HG03097 (cell line): Measurements from ENCODE around the gene UTP14C.
"Not testable (repeated sequence)": the region's sequence is repeated elsewhere in the genome, so short reads cannot be mapped to it uniquely, and the experiment has no call there.

Experiments used
- ATAC-seq: cut with Tn5 transposase; IDR thresholded peaks from one replicate; pipeline ENCODE4 v1.9.1; 2021; ENCODE audit not compliant: unreplicated experiment, low FRiP score

Gene UTP14C

GRCh38 chr13:52043675-52044074, 19.2 kb downstream of the UTP14C start:
- ATAC-seq: no peak

- ATAC-seq: no peak
Observed at GRCh38 chr13:52047463-52047862, 23.0 kb downstream of the UTP14C start.

GRCh38 chr13:52048516-52048915, 24.0 kb downstream of the UTP14C start:
- no peak for ATAC-seq

GRCh38 chr13:52051400-52051799, 26.9 kb downstream of the UTP14C start:
- no peak for ATAC-seq

- ATAC-seq: no peak
Observed at GRCh38 chr13:52053460-52053859, 29.0 kb downstream of the UTP14C start.

- not testable (repeated sequence) for ATAC-seq
Observed at GRCh38 chr13:52061064-52061463, 36.6 kb downstream of the UTP14C start.

- no peak for ATAC-seq
Observed at GRCh38 chr13:52061587-52061986, 37.1 kb downstream of the UTP14C start.

- ATAC-seq: no peak
Observed at GRCh38 chr13:52067237-52067636, 42.7 kb downstream of the UTP14C start.

GRCh38 chr13:52070929-52071523, 46.5 kb downstream of the UTP14C start:
- no peak for ATAC-seq
